ENCODE measurements around the gene OBP2A.
"Not testable (repeated sequence)": the region's sequence is repeated elsewhere in the genome, so short reads cannot be mapped to it uniquely, and the experiment has no call there.

Gene OBP2A

GRCh38 chr9:135545646-135546176 is at the start of gene OBP2A:
OBP2A (plus strand) TSS chr9:135546126; CDS start chr9:135546181, 55 bp downstream.
- DNase-seq = not testable (repeated sequence)

- no peak for DNase-seq
Measured at GRCh38 chr9:135498381-135499126, 47.4 kb upstream of the OBP2A start.

GRCh38 chr9:135499326-135500070 is 46.4 kb upstream of the OBP2A start:
- DNase-seq = peak; percentile 90 to 93

GRCh38 chr9:135500071-135500524 is 45.8 kb upstream of the OBP2A start:
- no peak for DNase-seq

GRCh38 chr9:135500525-135501260 is 45.2 kb upstream of the OBP2A start, which contains the start of gene MRPS2:
MRPS2 (plus strand) TSS chr9:135500682; CDS start chr9:135500711, 29 bp downstream.
- DNase-seq = peak; percentile 77 to 81

- DNase-seq = no peak
Measured at GRCh38 chr9:135501261-135502167, 44.4 kb upstream of the OBP2A start.

GRCh38 chr9:135502168-135502872 is 43.6 kb upstream of the OBP2A start:
- no peak for DNase-seq

GRCh38 chr9:135502873-135503321 is 43.0 kb upstream of the OBP2A start:
- no peak for DNase-seq

GRCh38 chr9:135503371-135504261 is 42.3 kb upstream of the OBP2A start:
- no peak for DNase-seq

GRCh38 chr9:135504262-135505243 is 41.4 kb upstream of the OBP2A start:
- peak; percentile 55 to 60 for DNase-seq

- DNase-seq = no peak
Measured at GRCh38 chr9:135505406-135506187, 40.3 kb upstream of the OBP2A start.

- DNase-seq = no peak
Measured at GRCh38 chr9:135506327-135507103, 39.4 kb upstream of the OBP2A start.

- DNase-seq = no peak
Measured at GRCh38 chr9:135507104-135508035, 38.6 kb upstream of the OBP2A start.

GRCh38 chr9:135508211-135508820 is 37.6 kb upstream of the OBP2A start:
- DNase-seq = no peak

- no peak for DNase-seq
Measured at GRCh38 chr9:135509458-135509857, 36.5 kb upstream of the OBP2A start.

- no peak for DNase-seq
Measured at GRCh38 chr9:135512241-135512603, 33.7 kb upstream of the OBP2A start.
